Activated T-helper 9 cell treated with anti-CD3 and anti-CD28 coated beads, Interleukin-2, amount 50 U/mL, for 16 hours (primary cell): ENCODE measurements around the gene SRPK3.

Experiments
- DNase-seq: peaks from one replicate; pipeline ENCODE4 v3.0.0-alpha.2; 2020; ENCODE audit warnings: low read depth

Gene SRPK3

GRCh38 chrX:153770601-153771414 is 10.0 kb upstream of the SRPK3 start:
- no peak for DNase-seq

DNA sequence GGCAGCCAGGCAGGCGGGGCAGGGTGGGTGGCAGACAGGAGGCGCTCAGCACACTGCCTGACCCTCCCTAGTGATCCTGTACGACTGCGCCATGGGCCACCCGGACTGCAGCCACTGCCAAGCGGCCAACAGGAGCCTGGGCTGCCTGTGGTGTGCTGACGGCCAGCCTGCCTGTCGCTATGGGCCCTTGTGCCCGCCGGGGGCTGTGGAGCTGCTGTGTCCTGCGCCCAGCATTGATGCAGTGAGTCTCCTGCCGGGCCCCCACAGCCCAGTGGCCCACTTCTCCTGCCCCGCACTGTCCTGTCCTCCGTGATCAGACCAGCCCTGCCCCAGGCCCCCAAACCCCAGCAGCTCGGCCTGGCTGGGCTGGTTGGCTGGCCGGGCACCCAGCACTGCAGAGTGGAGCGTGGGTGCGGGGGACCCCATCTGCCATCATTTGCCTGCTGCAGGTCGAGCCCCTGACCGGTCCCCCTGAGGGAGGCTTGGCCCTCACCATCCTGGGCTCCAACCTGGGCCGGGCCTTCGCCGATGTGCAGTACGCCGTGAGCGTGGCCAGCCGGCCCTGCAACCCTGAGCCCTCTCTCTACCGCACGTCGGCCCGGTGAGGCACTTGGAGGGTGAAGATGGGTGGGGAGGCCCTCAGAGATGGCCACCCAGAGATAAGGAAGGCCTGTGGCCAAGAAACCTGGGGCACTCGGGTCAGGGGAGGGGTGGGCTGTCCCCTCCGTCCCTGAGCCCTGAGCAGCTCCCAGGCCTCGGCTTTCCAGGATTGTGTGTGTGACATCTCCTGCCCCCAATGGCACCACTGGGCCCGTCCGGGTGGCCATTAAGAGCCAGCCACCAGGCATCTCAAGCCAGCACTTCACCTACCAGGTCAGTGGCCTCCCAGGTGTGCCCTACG is 9.2 kb upstream of the SRPK3 start:
- DNase-seq: no peak

DNA sequence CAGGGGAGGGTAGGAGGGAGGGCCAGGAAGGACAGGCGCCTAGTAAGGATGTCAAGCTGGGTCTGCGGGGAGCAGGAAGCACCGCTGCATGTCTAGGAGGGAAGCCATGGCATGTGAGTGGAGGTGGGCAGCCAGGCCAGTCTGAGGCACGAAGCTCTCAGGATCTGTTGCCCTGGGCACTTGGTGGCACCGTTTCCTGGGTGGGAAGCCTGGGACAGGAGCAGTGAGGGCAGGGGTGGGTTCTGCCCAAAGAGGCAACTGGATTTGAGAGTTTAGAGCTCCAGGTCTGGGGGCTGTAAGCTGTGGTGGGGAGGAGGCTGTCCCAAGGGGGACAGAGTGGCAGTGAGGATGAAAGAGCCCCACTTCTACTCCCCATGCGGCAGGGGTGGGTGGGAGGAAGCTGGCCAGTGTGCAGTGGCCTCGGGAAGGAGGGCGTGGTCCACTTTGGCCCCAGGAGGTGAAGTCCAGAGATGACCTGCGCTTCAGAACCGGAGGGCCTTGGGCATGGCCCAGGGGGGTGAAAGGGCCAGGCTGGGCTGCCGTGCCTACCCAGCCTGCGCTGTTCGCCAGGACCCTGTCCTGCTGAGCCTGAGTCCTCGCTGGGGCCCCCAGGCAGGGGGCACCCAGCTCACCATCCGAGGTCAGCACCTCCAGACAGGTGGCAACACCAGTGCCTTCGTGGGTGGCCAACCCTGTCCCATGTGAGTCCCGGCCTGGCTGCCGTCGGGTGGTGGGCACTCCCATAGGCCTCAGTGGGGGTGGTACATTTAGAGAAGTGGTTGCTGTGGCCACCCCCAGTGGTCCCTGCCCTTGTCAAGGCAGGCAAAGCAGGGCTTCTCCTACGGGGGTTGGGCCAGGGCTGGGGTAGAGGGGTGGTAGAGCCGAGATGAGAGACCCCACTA is 8.3 kb upstream of the SRPK3 start:
- no peak for DNase-seq

- DNase-seq: no peak
These were observed 7.6 kb upstream of the SRPK3 start for GRCh38 chrX:153773218-153773611.

GRCh38 chrX:153773741-153774575 is 6.9 kb upstream of the SRPK3 start:
- DNase-seq: no peak

GRCh38 chrX:153774576-153775292 is 6.1 kb upstream of the SRPK3 start:
- DNase-seq: no peak

- DNase-seq: no peak
These were observed 5.3 kb upstream of the SRPK3 start for GRCh38 chrX:153775293-153776119.

- DNase-seq: no peak
These were observed 4.7 kb upstream of the SRPK3 start for GRCh38 chrX:153776120-153776599.

DNA sequence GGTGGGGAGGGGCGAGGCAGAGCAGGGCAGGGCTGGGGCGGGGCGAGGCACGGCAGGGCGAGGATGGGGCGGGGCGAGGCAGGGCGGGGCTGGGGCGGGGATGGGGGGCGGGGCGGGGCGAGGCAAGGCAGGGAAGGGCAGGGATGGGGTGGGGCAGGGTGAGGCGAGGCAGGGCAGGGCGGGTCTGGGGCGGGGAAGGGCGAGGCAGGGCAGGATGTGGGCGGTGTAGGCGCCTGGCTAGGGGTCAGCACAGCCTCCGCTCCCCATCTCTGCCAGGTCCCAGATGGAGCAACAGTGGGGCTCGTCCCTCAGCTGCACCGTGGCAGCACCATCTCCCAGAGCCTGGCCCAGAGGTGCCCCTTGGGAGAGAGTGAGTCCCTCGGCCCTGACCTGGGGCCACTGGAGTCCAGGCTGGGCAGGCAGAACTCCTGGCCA is 4.2 kb upstream of the SRPK3 start:
- no peak for DNase-seq

DNA sequence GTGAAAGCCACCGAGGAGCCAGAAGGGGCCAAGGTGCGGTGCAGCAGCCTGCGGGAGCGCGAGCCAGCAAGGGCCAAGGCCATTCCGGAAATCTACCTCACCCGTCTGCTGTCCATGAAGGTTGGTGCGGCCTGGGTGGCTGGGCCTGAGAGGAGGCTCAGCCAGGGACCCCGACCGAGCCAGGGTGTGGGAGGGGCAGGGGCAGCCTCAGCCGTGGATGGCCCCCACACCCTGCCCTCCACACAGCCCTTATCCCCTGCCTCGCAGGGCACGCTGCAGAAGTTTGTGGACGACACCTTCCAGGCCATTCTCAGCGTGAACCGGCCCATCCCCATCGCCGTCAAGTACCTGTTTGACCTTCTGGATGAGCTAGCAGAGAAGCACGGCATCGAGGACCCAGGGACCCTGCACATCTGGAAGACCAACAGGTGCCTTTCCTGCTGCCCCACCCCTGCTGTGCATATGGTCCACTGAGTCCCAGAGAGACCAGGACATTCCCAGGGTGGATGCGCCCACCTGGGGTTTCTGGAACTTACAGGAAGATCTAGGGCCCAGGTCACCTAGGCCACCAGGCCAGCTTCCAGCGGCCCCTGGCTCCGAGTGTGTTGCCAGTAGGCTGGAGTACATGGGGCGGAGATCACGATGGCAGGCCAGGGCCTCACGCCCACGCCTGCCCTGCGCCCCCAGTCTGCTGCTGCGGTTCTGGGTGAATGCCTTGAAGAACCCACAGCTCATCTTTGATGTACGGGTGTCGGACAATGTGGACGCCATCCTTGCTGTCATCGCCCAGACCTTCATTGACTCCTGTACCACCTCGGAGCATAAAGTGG is 3.4 kb upstream of the SRPK3 start:
- DNase-seq: no peak

GRCh38 chrX:153778181-153778580 is 2.7 kb upstream of the SRPK3 start:
- DNase-seq: no peak

- no peak for DNase-seq
These were observed 2.1 kb upstream of the SRPK3 start for GRCh38 chrX:153778684-153779101.

DNA sequence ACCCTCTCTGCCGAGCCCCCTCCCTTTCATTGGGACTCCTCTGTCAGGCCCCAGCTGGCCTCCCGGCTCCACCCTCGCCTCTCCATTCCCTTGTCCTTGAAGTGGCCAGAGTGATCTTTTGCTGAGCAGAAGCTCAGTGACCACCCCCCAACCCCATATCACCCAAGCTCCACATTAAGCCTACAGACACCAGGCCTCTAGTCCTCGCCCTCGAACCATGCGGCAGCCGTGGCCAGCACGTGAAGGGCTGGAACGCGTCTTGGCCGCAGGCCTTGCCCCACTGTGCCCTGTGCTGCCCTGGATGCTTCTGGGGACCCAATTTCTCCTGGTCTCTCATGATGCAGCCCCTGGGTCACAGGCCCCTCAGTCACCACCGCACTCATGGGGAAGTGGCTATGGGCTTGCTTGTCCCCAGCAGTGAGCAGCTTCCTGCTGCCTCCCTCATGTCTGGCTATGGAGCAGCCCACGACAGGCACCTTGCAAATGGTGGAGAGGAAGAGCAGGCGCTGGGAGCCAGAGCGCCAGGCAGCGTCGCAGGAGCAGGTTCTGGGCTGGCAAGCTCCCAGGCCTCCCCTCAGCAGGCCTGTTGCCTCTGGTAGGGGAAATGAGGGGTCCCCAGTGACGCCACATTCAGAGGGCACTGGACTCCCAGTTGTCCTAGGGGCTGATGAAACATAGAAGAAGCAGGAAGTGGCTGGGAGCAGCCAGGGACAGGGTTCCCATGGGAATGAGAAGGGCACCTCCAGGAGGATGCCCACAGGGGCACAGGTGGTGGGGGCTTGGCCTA is 757 bp upstream of the SRPK3 start:
- DNase-seq: no peak

GRCh38 chrX:153781428-153782047 is 697 bp downstream of the SRPK3 start:
- DNase-seq: no peak

GRCh38 chrX:153782313-153782712 is 1.5 kb downstream of the SRPK3 start:
- DNase-seq: no peak

DNA sequence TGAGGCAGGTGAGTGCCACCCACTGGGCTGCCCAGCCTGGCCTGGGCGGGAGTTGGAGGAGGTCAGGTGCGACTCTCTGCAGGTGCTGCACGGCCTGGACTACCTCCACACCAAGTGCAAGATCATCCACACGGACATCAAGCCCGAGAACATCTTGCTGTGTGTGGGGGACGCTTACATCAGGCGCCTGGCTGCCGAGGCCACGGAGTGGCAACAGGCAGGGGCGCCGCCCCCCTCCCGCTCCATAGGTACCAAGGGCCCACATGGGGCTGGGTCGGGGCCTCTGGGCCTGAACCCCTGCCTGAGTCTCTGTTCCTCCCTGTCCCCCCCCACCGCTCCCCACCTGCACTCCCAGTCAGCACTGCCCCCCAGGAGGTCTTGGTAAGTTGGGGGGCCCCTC is 2.0 kb downstream of the SRPK3 start:
- DNase-seq: no peak

- no peak for DNase-seq
These were observed 2.7 kb downstream of the SRPK3 start for GRCh38 chrX:153783378-153784013.
